WERI-Rb-1 (cell line): ENCODE data around the gene SMARCD1.
A peak's percentile ranks its signal among the peaks of the same experiment; 100 is the strongest.

Experiments
- DNase-seq: peaks from one replicate; pipeline ENCODE4 v3.0.0-alpha.2; 2020
- H3K27ac ChIP-seq: fragments of 250-450 bp; sonication (Bioruptor Pico); 2 replicates; pipeline ENCODE4 v1.5.1; 2020; ENCODE audit warnings: mild to moderate bottlenecking, moderate library complexity
- H3K27me3 ChIP-seq: fragments of 250-450 bp; sonication (Bioruptor Pico); 2 replicates; pipeline ENCODE4 v1.5.1; 2021; ENCODE audit warnings: mild to moderate bottlenecking, low read depth, moderate library complexity; ENCODE audit not compliant: insufficient read depth, severe bottlenecking
- H3K36me3 ChIP-seq: fragments of 250-450 bp; sonication (Bioruptor Pico); 2 replicates; pipeline ENCODE4 v1.5.1; 2020; ENCODE audit warnings: mild to moderate bottlenecking, moderate library complexity
- H3K4me3 ChIP-seq: 2 replicates; pipeline ENCODE4 v1.5.1; 2011; ENCODE audit warnings: low read depth, mild to moderate bottlenecking, control low read depth, low read length
- H3K9me3 ChIP-seq: fragments of 250-450 bp; sonication (Bioruptor Pico); 2 replicates; pipeline ENCODE4 v1.5.1; 2021; ENCODE audit warnings: mild to moderate bottlenecking, moderate library complexity; ENCODE audit not compliant: severe bottlenecking
- CTCF ChIP-seq: IDR thresholded peaks from 2 replicates; pipeline ENCODE4 v1.5.1; 2011; ENCODE audit warnings: low read depth, mild to moderate bottlenecking, control low read depth, inconsistent platforms, low read length

SMARCD1 gene

GRCh38 chr12:50050119-50050385 lies 35.1 kb upstream of the SMARCD1 start:
- Histone ChIP-seq H3K27ac (peak overlapping the region; percentile 73), H3K9me3 (no peaks in the 10 kb centered on the region), H3K27me3 (no peaks in the 10 kb centered on the region), H3K4me3 (peak overlapping the region; percentile 40), H3K36me3 (no peaks in the 10 kb centered on the region)
- TF ChIP-seq CTCF = no peak
- no peak for DNase-seq

GRCh38 chr12:50050410-50051098 lies 34.6 kb upstream of the SMARCD1 start:
- H3K27me3 ChIP-seq = no peaks in the 10 kb centered on the region
- no peaks in the 10 kb centered on the region for H3K36me3 ChIP-seq
- peak overlapping the region; percentile 73 for H3K27ac ChIP-seq
- DNase-seq = peak; percentile 76
- TF ChIP-seq CTCF = no peak
- H3K4me3 ChIP-seq = peak overlapping the region; percentile 40
- H3K9me3 ChIP-seq = no peaks in the 10 kb centered on the region

GRCh38 chr12:50051101-50051806 lies 33.9 kb upstream of the SMARCD1 start:
- no peak overlapping the region for H3K4me3 ChIP-seq
- H3K36me3 ChIP-seq = no peaks in the 10 kb centered on the region
- TF ChIP-seq CTCF = no peak
- no peaks in the 10 kb centered on the region for H3K27me3 ChIP-seq
- peak overlapping the region; percentile 73 for H3K27ac ChIP-seq
- no peak for DNase-seq
- no peaks in the 10 kb centered on the region for H3K9me3 ChIP-seq

GRCh38 chr12:50052544-50052943 lies 32.6 kb upstream of the SMARCD1 start:
- Histone ChIP-seq H3K27ac (no peak overlapping the region), H3K36me3 (no peaks in the 10 kb centered on the region), H3K4me3 (no peak overlapping the region), H3K27me3 (no peaks in the 10 kb centered on the region), H3K9me3 (no peaks in the 10 kb centered on the region)
- no peak for TF ChIP-seq CTCF
- no peak for DNase-seq

GRCh38 chr12:50052964-50053363 lies 32.2 kb upstream of the SMARCD1 start:
- TF ChIP-seq CTCF = no peak
- Histone ChIP-seq H3K36me3 (no peaks in the 10 kb centered on the region), H3K9me3 (no peaks in the 10 kb centered on the region), H3K4me3 (no peak overlapping the region), H3K27ac (no peak overlapping the region), H3K27me3 (no peaks in the 10 kb centered on the region)
- DNase-seq = no peak

- Histone ChIP-seq H3K27me3 (no peaks in the 10 kb centered on the region), H3K4me3 (no peak overlapping the region), H3K9me3 (no peaks in the 10 kb centered on the region), H3K36me3 (no peaks in the 10 kb centered on the region), H3K27ac (no peak overlapping the region)
- no peak for DNase-seq
- TF ChIP-seq CTCF = no peak
Measured at GRCh38 chr12:50053583-50053982, 31.6 kb upstream of the SMARCD1 start.
